Nucleus accumbens (tissue), 56 donors: ENCODE data around the gene EXOSC7.
A peak's percentile ranks its signal among the peaks of the same experiment; 100 is the strongest.

Experiments
- DNase-seq, 56 donors: peaks; one replicate each; lab custom pipeline; 2025; lab: John Stamatoyannopoulos, UW

The EXOSC7 gene

GRCh38 chr3:45020534-45020933 is 44.5 kb downstream of the EXOSC7 start:
- DNase-seq = no peak

GRCh38 chr3:45021524-45022297 is 45.7 kb downstream of the EXOSC7 start:
- DNase-seq = no peak

GRCh38 chr3:45023675-45024074 is 47.6 kb downstream of the EXOSC7 start:
- no peak for DNase-seq

GRCh38 chr3:45024542-45025255 is 48.7 kb downstream of the EXOSC7 start:
- DNase-seq = no peak

GRCh38 chr3:45026038-45026437 is 50.0 kb downstream of the EXOSC7 start, which contains the start of gene CLEC3B:
CLEC3B (plus strand) TSS chr3:45026303; CDS start chr3:45026363, 60 bp downstream.
- DNase-seq = peak in 1 of 56 donors; percentile 12

- peak in 1 of 56 donors; percentile 11 for DNase-seq
Measured at GRCh38 chr3:45026957-45027356, 50.9 kb downstream of the EXOSC7 start.

GRCh38 chr3:45027441-45027840 is 51.4 kb downstream of the EXOSC7 start:
- DNase-seq = no peak

GRCh38 chr3:45029216-45029615 is 53.2 kb downstream of the EXOSC7 start:
- DNase-seq = no peak

GRCh38 chr3:45029661-45030060 is 53.6 kb downstream of the EXOSC7 start:
- DNase-seq = no peak

- no peak for DNase-seq
Measured at GRCh38 chr3:45031531-45031930, 55.5 kb downstream of the EXOSC7 start.

- DNase-seq = no peak
Measured at GRCh38 chr3:45032113-45032512, 56.1 kb downstream of the EXOSC7 start.

- no peak for DNase-seq
Measured at GRCh38 chr3:45033791-45034190, 57.7 kb downstream of the EXOSC7 start.

- peak in 32 of 56 donors; percentile 6 to 61 (median 33) for DNase-seq
Measured at GRCh38 chr3:45034612-45035252, 58.7 kb downstream of the EXOSC7 start.

GRCh38 chr3:45035441-45036301 is 59.6 kb downstream of the EXOSC7 start:
- DNase-seq = peak in 12 of 56 donors; percentile 5 to 41 (median 29)

GRCh38 chr3:45037720-45038455 is 61.8 kb downstream of the EXOSC7 start:
- DNase-seq = peak; percentile 28 to 97 (median 78)

- no peak for DNase-seq
Measured at GRCh38 chr3:45041666-45042065, 65.6 kb downstream of the EXOSC7 start.

GRCh38 chr3:45042162-45042561 is 66.1 kb downstream of the EXOSC7 start:
- no peak for DNase-seq

GRCh38 chr3:45043728-45044299 is 67.8 kb downstream of the EXOSC7 start:
- peak in 2 of 56 donors; percentile 17 for DNase-seq

- no peak for DNase-seq
Measured at GRCh38 chr3:45048244-45048643, 72.2 kb downstream of the EXOSC7 start.
